Smooth muscle cell (in vitro differentiated cells): ENCODE measurements around the gene MYH10. TPM values are rescaled to one million over a fixed set of nuclear protein-coding genes. Genes with fewer than 3 reads are reported as not detected.

Experiments used
- DNase-seq: peaks from one replicate; lab custom pipeline; 2025; ENCODE audit not compliant: unreplicated experiment; lab: John Stamatoyannopoulos, UW
- H2AFZ ChIP-seq: fragments of 200-600 bp; sonication (generic); 2 replicates; pipeline ENCODE4 v1.6.0; 2016; ENCODE audit warnings: antibody characterized with exemption, low read depth, mild to moderate bottlenecking
- H3F3A ChIP-seq: fragments of 200-600 bp; sonication (generic); 2 replicates; pipeline ENCODE4 v1.6.0; 2017; ENCODE audit warnings: antibody characterized with exemption, low read depth
- H3K27ac ChIP-seq: fragments of 200-600 bp; sonication (generic); 2 replicates; pipeline ENCODE4 v1.5.1; 2016; ENCODE audit warnings: low read depth, mild to moderate bottlenecking
- H3K27me3 ChIP-seq: fragments of 200-600 bp; sonication (generic); 2 replicates; pipeline ENCODE4 v1.6.1; 2016; ENCODE audit warnings: low read depth, mild to moderate bottlenecking
- H3K36me3 ChIP-seq: fragments of 200-600 bp; sonication (generic); 2 replicates; pipeline ENCODE4 v1.5.1; 2016; ENCODE audit warnings: low read depth
- H3K4me1 ChIP-seq: fragments of 200-600 bp; sonication (generic); 2 replicates; pipeline ENCODE4 v1.5.1; 2016; ENCODE audit warnings: low read depth
- H3K4me2 ChIP-seq: fragments of 200-600 bp; sonication (generic); 2 replicates; pipeline ENCODE4 v1.6.0; 2016; ENCODE audit warnings: mild to moderate bottlenecking
- H3K4me3 ChIP-seq: fragments of 200-600 bp; sonication (generic); 2 replicates; pipeline ENCODE4 v1.5.1; 2016; ENCODE audit warnings: mild to moderate bottlenecking
- H3K79me2 ChIP-seq: fragments of 200-600 bp; sonication (generic); 2 replicates; pipeline ENCODE4 v1.6.0; 2016; ENCODE audit warnings: low read depth, mild to moderate bottlenecking
- H3K9ac ChIP-seq: fragments of 200-600 bp; sonication (generic); 2 replicates; pipeline ENCODE4 v1.6.0; 2016; ENCODE audit warnings: low read depth
- H3K9me3 ChIP-seq: fragments of 200-600 bp; sonication (generic); replicated peaks from 2 replicates; pipeline ENCODE4 v1.5.1; 2016; ENCODE audit warnings: low read depth
- H4K20me1 ChIP-seq: fragments of 200-600 bp; sonication (generic); 2 replicates; pipeline ENCODE4 v1.6.0; 2016; ENCODE audit warnings: low read depth
- WGBS: methylation state at CpG from one replicate; pipeline ENCODE4 v1.1.7; 2016; ENCODE audit warnings: low lambda C conversion rate; 5-methylcytosine and 5-hydroxymethylcytosine counted together
- polyA plus RNA-seq: library from polyadenylated mRNA; unstranded; fragments of >200 nt; fragmentation: Nextera tagmentation; extraction: Ambion mirVana; gene quantifications from 2 replicates; pipeline ENCODE4 v1.2.1, GENCODE V29; 2016
- total RNA-seq: library from RNA; depleted of rRNA; stranded (reverse); fragments of >200 nt; gene quantifications from 2 replicates; pipeline ENCODE4 v1.2.3, GENCODE V29; 2014
- TF ChIP-seq, protein P1 (sequence below): fragments of 200-600 bp; sonication (generic); IDR thresholded peaks from 2 replicates; pipeline ENCODE4 v1.5.1; 2017; ENCODE audit warnings: borderline replicate concordance, mild to moderate bottlenecking, antibody characterized with exemption; ENCODE audit not compliant: insufficient read depth, poor library complexity, severe bottlenecking

MYH10 gene
- total and polyA plus RNA-seq, 2 experiments from 2014 or later = 112 to 146 TPM

DNA sequence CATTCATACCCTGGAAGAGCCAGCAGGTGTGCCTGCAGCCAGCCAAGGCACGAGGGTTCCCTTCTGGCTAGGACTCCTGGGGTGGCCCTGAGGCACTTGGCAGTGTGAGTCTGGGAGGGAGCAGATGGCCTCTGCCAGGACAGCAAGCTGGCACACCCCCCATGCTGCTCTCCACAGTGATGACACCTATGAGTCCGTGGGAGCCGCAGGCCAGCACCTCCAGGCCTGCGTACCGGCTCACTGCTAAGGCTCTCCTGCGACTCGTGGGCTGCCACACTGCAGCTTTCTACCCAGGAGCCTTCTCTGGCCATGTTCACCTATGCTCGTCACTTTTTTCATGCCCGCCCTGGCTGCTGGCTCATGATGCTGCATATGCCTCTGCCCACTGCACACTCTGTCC, 126.7 kb downstream of the MYH10 start:
- Histone ChIP-seq H3K27me3 (no peaks in the 10 kb centered on the region), H3K27ac (no peak overlapping the region), H3K4me1 (no peaks in the 10 kb centered on the region), H3K4me3 (no peak overlapping the region), H3K9ac (no peak overlapping the region), H3K4me2 (no peak overlapping the region), H3K79me2 (no peaks in the 10 kb centered on the region), H3K9me3 (no peaks in the 10 kb centered on the region), H2AFZ (no peak overlapping the region), H4K20me1 (peaks cover 3% of the 10 kb centered on the region), H3F3A (no peaks in the 10 kb centered on the region), H3K36me3 (peaks cover 35% of the 10 kb centered on the region)
- 95% methylated on average over 9 of the region's 9 CpGs for WGBS
- no peak for DNase-seq
- TF ChIP-seq, protein P1, sequence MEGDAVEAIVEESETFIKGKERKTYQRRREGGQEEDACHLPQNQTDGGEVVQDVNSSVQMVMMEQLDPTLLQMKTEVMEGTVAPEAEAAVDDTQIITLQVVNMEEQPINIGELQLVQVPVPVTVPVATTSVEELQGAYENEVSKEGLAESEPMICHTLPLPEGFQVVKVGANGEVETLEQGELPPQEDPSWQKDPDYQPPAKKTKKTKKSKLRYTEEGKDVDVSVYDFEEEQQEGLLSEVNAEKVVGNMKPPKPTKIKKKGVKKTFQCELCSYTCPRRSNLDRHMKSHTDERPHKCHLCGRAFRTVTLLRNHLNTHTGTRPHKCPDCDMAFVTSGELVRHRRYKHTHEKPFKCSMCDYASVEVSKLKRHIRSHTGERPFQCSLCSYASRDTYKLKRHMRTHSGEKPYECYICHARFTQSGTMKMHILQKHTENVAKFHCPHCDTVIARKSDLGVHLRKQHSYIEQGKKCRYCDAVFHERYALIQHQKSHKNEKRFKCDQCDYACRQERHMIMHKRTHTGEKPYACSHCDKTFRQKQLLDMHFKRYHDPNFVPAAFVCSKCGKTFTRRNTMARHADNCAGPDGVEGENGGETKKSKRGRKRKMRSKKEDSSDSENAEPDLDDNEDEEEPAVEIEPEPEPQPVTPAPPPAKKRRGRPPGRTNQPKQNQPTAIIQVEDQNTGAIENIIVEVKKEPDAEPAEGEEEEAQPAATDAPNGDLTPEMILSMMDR = no peak

DNA sequence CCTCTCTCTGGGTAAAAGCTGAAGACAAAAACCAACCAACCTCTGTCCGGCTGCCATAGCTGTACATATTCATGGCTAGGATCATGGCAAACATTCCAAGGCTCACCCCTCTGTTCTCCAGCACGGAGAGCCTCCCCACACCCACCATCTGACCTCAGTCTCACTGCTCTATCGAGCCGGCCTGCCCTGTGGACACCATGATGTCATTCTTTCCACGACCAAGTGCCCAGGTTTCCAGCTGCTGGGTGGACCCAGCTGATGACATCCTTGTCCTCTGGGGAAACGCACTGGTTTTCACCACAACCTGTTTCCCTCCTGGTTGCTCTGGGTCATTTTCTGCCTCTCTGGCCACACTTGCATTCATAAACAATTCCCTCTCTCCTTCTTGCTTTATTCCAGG, 127.2 kb downstream of the MYH10 start:
- Histone ChIP-seq H3K9me3 (no peaks in the 10 kb centered on the region), H3K4me1 (no peaks in the 10 kb centered on the region), H2AFZ (no peak overlapping the region), H3K79me2 (no peaks in the 10 kb centered on the region), H3K36me3 (peaks cover 34% of the 10 kb centered on the region), H3K4me2 (no peak overlapping the region), H3K9ac (no peak overlapping the region), H3K4me3 (no peak overlapping the region), H3F3A (no peaks in the 10 kb centered on the region), H4K20me1 (peaks cover 3% of the 10 kb centered on the region), H3K27ac (no peak overlapping the region), H3K27me3 (no peaks in the 10 kb centered on the region)
- no peak for DNase-seq
- TF ChIP-seq, protein P1 = no peak
- 73% methylated on average over 6 of the region's 6 CpGs for WGBS

DNA sequence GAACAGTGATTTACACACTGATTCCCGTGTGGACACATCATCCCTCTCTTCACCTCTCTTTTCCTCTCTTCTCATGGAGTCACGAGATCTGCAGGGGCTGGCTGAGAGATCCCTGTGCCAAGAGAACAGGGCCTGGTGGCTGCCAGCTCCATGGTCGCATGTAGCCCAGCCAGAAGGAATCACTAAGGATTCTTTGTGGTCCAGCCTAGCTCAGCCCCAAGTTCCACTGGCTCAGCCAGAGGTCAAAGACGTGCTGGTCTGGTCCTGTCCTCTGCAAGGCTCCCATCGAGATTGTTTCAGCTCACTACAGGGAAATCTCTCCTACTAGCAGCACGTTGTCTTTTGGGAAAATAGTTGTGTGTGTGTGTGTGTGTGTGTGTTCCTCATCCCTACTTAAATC, 128.4 kb downstream of the MYH10 start:
- Histone ChIP-seq H3K79me2 (no peaks in the 10 kb centered on the region), H2AFZ (no peak overlapping the region), H4K20me1 (peaks cover 3% of the 10 kb centered on the region), H3K9ac (no peak overlapping the region), H3K4me2 (no peak overlapping the region), H3F3A (no peaks in the 10 kb centered on the region), H3K9me3 (no peaks in the 10 kb centered on the region), H3K4me1 (no peaks in the 10 kb centered on the region), H3K27me3 (no peaks in the 10 kb centered on the region), H3K27ac (no peak overlapping the region), H3K36me3 (peaks cover 31% of the 10 kb centered on the region), H3K4me3 (no peak overlapping the region)
- TF ChIP-seq, protein P1 = no peak
- no peak for DNase-seq
- 95% methylated on average over 6 of the region's 6 CpGs for WGBS

DNA sequence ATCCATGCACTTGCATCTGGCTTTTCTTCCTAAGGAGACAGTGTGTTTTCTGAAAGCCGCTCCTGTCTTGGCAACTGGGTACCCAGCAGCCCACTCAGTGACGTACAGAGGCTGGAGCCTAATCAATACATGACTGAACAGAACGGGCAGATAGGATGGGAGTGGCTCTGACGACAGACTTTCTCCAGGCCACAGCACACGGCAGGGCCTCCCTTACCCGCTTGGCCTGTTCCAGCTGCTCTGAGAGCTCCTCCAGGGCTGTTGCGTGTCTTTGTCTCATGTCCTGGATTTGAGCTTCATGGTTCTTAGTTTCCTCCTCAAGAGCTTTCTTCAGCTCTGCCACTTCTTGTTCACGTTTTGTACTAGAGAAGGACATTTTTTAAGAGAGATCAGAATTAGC, 129.9 kb downstream of the MYH10 start:
- Histone ChIP-seq H3K9ac (no peak overlapping the region), H3K79me2 (no peaks in the 10 kb centered on the region), H2AFZ (no peak overlapping the region), H3K36me3 (peaks cover 22% of the 10 kb centered on the region), H3K27me3 (no peaks in the 10 kb centered on the region), H3F3A (no peaks in the 10 kb centered on the region), H4K20me1 (peaks cover 3% of the 10 kb centered on the region), H3K4me1 (no peaks in the 10 kb centered on the region), H3K4me2 (no peak overlapping the region), H3K4me3 (no peak overlapping the region), H3K27ac (no peak overlapping the region), H3K9me3 (no peaks in the 10 kb centered on the region)
- DNase-seq = no peak
- TF ChIP-seq, protein P1 = no peak
- 93% methylated on average over 8 of the region's 8 CpGs for whole genome bisulfite sequencing
